A549 (cell line): ENCODE results near the gene EVI5L.
"Not testable (repeated sequence)": the region's sequence is repeated elsewhere in the genome, so short reads cannot be mapped to it uniquely, and the experiment has no call there.

Source experiments
- EHMT2 ChIP-seq: fragments of 200-600 bp; sonication (generic); IDR thresholded peaks from 2 replicates; pipeline ENCODE4 v1.6.1; 2016; ENCODE audit warnings: antibody characterized with exemption, low read depth, mild to moderate bottlenecking, moderate library complexity
- KDM5A ChIP-seq: fragments of 200-600 bp; sonication (generic); IDR thresholded peaks from 2 replicates; pipeline ENCODE4 v1.6.1; 2016; ENCODE audit warnings: antibody characterized with exemption, mild to moderate bottlenecking
- MAZ ChIP-seq: fragments of 150-350 bp; IDR thresholded peaks from 2 replicates; pipeline ENCODE4 v1.6.1; 2014; ENCODE audit warnings: antibody characterized with exemption, low read depth, low read length, borderline replicate concordance
- TF ChIP-seq, protein P1 (sequence below): fragments of >200 bp; sonication (Bioruptor Twin); formaldehyde crosslinking; IDR thresholded peaks from 3 replicates; pipeline ENCODE4 v1.5.1; 2016

DNA sequence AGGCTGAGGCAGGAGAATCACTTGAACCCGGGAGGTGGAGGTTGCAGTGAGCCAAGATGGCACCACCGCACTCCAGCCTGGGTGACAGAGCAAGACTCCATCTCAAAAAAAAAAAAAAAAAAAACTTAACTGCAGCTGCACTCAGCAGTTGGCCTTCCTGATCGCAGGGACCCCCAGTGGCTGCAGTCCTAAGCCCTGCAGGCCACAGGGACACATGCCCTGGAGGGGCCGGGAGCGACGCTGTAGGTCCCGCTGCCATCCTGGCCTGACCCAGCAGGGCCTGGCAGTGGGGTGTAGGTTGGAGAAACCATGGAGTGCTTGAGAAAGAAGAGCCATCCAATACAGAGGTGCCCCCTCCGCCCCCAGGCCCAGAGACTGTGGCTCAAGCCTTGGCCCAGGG, 29.1 kb downstream of the EVI5L start:
- TF ChIP-seq, protein P1, sequence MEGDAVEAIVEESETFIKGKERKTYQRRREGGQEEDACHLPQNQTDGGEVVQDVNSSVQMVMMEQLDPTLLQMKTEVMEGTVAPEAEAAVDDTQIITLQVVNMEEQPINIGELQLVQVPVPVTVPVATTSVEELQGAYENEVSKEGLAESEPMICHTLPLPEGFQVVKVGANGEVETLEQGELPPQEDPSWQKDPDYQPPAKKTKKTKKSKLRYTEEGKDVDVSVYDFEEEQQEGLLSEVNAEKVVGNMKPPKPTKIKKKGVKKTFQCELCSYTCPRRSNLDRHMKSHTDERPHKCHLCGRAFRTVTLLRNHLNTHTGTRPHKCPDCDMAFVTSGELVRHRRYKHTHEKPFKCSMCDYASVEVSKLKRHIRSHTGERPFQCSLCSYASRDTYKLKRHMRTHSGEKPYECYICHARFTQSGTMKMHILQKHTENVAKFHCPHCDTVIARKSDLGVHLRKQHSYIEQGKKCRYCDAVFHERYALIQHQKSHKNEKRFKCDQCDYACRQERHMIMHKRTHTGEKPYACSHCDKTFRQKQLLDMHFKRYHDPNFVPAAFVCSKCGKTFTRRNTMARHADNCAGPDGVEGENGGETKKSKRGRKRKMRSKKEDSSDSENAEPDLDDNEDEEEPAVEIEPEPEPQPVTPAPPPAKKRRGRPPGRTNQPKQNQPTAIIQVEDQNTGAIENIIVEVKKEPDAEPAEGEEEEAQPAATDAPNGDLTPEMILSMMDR: not testable (repeated sequence)
- TF ChIP-seq MAZ, EHMT2, KDM5A: not testable (repeated sequence)
